Uterus (tissue), 2 donors: ENCODE data around the gene PCDH9.

ENCODE experiments used
- CTCF ChIP-seq, 4 experiments: fragments of 200-600 bp in 2 of 4; fragments of 450-650 bp in 2 of 4; sonication (generic) in 2 of 4; IDR thresholded peaks; one replicate each; pipeline ENCODE4 v1.5.1; 2016 to 2019; ENCODE audit warnings: antibody characterized with exemption in 4 of 4, mild to moderate bottlenecking in 2 of 4, moderate library complexity in 1 of 4
- POLR2A ChIP-seq, 2 donors: fragments of 450-650 bp; IDR thresholded peaks; one replicate each; pipeline ENCODE4 v1.6.1; 2016; ENCODE audit warnings: antibody characterized with exemption in 2 of 2, mild to moderate bottlenecking in 1 of 2, moderate library complexity in 1 of 2

DNA sequence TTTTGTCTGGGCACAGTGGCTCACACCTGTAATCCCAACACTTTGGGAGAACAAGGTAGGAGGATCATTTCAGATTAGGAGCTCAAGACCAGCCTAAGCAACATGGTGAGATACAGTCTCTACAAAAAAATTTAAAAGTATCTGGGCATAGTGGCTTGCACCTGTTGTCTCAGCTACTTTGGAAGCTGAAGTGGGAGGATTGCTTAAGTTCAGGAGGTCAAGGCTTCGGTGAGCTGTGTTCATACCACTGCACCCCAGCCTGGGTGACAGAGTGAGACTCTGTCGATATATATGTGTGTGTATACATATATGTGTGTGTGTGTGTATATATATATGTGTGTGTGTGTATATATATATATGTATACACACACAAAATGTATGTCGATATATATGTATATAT is 833.0 kb downstream of the PCDH9 start:
- TF ChIP-seq CTCF (IDR thresholded peaks at IDR 0.05) = no peak
- TF ChIP-seq POLR2A (IDR thresholded peaks at IDR 0.05) = no peak
